ENCODE data around the gene PACC1. TPM values are rescaled to one million over a fixed set of nuclear protein-coding genes. Genes with fewer than 3 reads are reported as not detected.
A peak's percentile ranks its signal among the peaks of the same experiment; 100 is the strongest.
"Not testable (repeated sequence)": the region's sequence is repeated elsewhere in the genome, so short reads cannot be mapped to it uniquely, and the experiment has no call there.

PACC1 gene
- total RNA-seq, 1 experiment from 2014 or later: 14.5 TPM

DNA sequence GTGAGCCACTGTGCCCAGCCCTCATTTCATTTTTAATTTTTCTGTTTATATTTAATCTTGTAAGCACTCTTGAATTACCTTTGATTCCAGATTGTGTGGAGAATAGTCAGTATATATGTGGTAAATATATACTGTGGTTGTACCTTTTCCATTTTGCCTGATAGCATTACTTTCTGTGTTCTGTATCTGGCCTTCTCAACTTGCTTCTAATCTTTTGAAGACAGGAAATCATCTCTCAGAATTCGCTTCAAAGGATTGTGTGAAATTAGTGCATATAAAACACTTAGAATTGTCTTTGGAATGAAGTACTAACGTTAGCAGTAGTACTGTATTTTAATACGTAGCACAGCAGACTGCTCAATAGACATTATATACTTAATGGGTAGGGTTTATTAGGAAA lies 91.6 kb downstream of the PACC1 start:
- Histone ChIP-seq H3K27ac (ENCODE audit: low read depth, low read length, poor library complexity, severe bottlenecking) (no peak overlapping the region), H3K36me3 (ENCODE audit: insufficient read depth, low read length, poor library complexity, severe bottlenecking) (no peaks in the 10 kb centered on the region), H3K4me3 (ENCODE audit: low read depth, low read length, poor library complexity, severe bottlenecking) (no peak overlapping the region), H3K4me1 (ENCODE audit: insufficient read depth, low read length, poor library complexity, severe bottlenecking) (no peaks in the 10 kb centered on the region), H3K9me3 (ENCODE audit: low read depth, low read length, poor library complexity, severe bottlenecking) (no peaks in the 10 kb centered on the region), H3K27me3 (replicated peaks; ENCODE audit: insufficient read depth, low read depth, low read length, poor library complexity) (no peaks in the 10 kb centered on the region)
- POLR2A ChIA-PET (ENCODE audit: low non-redundant PET): no interaction called here
- TF ChIP-seq CTCF (conservative IDR thresholded peaks at IDR 0.05; ENCODE audit: low read depth, low read length): no peak
- no peak for TF ChIP-seq EZH2 (IDR thresholded peaks at IDR 0.05; ENCODE audit: borderline replicate concordance, low read depth, low read length, poor library complexity, severe bottlenecking)
- no peak for DNase-seq (ENCODE audit: low spot score)
- intact Hi-C loops (cut with micrococcal nuclease; ENCODE audit: unreplicated experiment): no loop called here
- BruUV-seq (replicated peaks): no TSS peak
- CTCF ChIA-PET: no interaction called here

DNA sequence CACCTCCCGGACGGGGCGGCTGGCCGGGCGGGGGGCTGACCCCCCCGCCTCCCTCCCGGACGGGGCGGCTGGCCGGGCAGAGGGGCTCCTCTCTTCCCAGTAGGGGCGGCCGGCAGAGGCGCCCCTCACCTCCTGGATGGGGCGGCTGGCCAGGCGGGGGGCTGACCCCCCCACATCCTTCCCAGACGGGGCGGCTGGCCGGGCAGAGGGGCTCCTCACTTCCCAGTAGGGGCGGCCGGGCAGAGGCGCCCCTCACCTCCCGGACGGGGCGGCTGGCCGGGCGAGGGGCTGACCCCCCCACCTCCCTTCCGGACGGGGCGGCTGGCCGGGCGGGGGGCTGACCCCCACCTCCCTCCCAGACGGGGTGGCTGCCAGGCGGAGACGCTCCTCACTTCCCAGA lies 93.7 kb downstream of the PACC1 start:
- DNase-seq (ENCODE audit: low spot score); H3K36me3 ChIP-seq (ENCODE audit: insufficient read depth, low read length, poor library complexity, severe bottlenecking); BruUV-seq (replicated peaks); H3K27ac ChIP-seq (ENCODE audit: low read depth, low read length, poor library complexity, severe bottlenecking); H3K27me3 ChIP-seq (replicated peaks; ENCODE audit: insufficient read depth, low read depth, low read length, poor library complexity); intact Hi-C loops (cut with micrococcal nuclease; ENCODE audit: unreplicated experiment); H3K4me3 ChIP-seq (ENCODE audit: low read depth, low read length, poor library complexity, severe bottlenecking); H3K9me3 ChIP-seq (ENCODE audit: low read depth, low read length, poor library complexity, severe bottlenecking); POLR2A ChIA-PET (ENCODE audit: low non-redundant PET); CTCF ChIA-PET; H3K4me1 ChIP-seq (ENCODE audit: insufficient read depth, low read length, poor library complexity, severe bottlenecking): not testable (repeated sequence)

GRCh38 chr1:212317916-212318315 lies 96.8 kb downstream of the PACC1 start:
- Histone ChIP-seq H3K36me3 (ENCODE audit: insufficient read depth, low read length, poor library complexity, severe bottlenecking) (no peaks in the 10 kb centered on the region), H3K9me3 (ENCODE audit: low read depth, low read length, poor library complexity, severe bottlenecking) (no peaks in the 10 kb centered on the region), H3K4me1 (ENCODE audit: insufficient read depth, low read length, poor library complexity, severe bottlenecking) (no peaks in the 10 kb centered on the region), H3K4me3 (ENCODE audit: low read depth, low read length, poor library complexity, severe bottlenecking) (no peak overlapping the region), H3K27me3 (replicated peaks; ENCODE audit: insufficient read depth, low read depth, low read length, poor library complexity) (no peaks in the 10 kb centered on the region), H3K27ac (ENCODE audit: low read depth, low read length, poor library complexity, severe bottlenecking) (no peak overlapping the region)
- intact Hi-C loops (cut with micrococcal nuclease; ENCODE audit: unreplicated experiment): no loop called here
- POLR2A ChIA-PET (ENCODE audit: low non-redundant PET): no interaction called here
- no TSS peak for BruUV-seq (replicated peaks)
- TF ChIP-seq EZH2 (IDR thresholded peaks at IDR 0.05; ENCODE audit: borderline replicate concordance, low read depth, low read length, poor library complexity, severe bottlenecking): no peak
- TF ChIP-seq CTCF (conservative IDR thresholded peaks at IDR 0.05; ENCODE audit: low read depth, low read length): no peak
- no peak for DNase-seq (ENCODE audit: low spot score)
- CTCF ChIA-PET: no interaction called here

DNA sequence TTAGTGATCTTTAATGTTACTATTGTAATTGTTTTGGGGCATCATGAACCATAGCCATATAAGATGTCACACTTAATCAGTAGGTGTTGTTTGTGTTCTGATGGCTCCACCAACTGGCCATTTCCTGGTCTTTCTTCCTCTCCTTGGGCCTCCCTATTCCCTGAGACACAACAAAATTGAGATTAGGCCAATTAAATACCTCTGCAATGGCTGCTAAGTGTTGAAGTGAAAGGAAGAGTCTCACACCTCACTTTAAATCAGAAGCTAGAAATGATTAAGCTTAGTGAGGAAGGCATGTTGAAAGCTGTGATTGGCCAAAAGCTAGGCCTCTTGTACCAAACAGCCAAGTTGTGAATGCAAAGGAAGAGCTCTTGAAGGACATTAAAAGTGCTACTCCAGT lies 98.8 kb downstream of the PACC1 start:
- Histone ChIP-seq H3K9me3 (ENCODE audit: low read depth, low read length, poor library complexity, severe bottlenecking) (no peaks in the 10 kb centered on the region), H3K36me3 (ENCODE audit: insufficient read depth, low read length, poor library complexity, severe bottlenecking) (no peaks in the 10 kb centered on the region), H3K4me1 (ENCODE audit: insufficient read depth, low read length, poor library complexity, severe bottlenecking) (no peaks in the 10 kb centered on the region), H3K27me3 (replicated peaks; ENCODE audit: insufficient read depth, low read depth, low read length, poor library complexity) (no peaks in the 10 kb centered on the region), H3K27ac (ENCODE audit: low read depth, low read length, poor library complexity, severe bottlenecking) (no peak overlapping the region), H3K4me3 (ENCODE audit: low read depth, low read length, poor library complexity, severe bottlenecking) (no peak overlapping the region)
- no TSS peak for BruUV-seq (replicated peaks)
- ChIA-PET POLR2A (ENCODE audit: low non-redundant PET) (no interaction called here), CTCF (no interaction called here)
- intact Hi-C loops (cut with micrococcal nuclease; ENCODE audit: unreplicated experiment): no loop called here
- TF ChIP-seq CTCF (conservative IDR thresholded peaks at IDR 0.05; ENCODE audit: low read depth, low read length): peak; percentile 38; the same call in 1 of the 2 replicates
- TF ChIP-seq EZH2 (IDR thresholded peaks at IDR 0.05; ENCODE audit: borderline replicate concordance, low read depth, low read length, poor library complexity, severe bottlenecking): no peak
- peak; percentile 51 for DNase-seq (ENCODE audit: low spot score)

Data from A673 (cell line).